ENCODE data around the gene UBP1.

GRCh38 chr3:33439546-33440327, 468 bp downstream of the UBP1 start:
- TF ChIP-seq POLR2A (IDR thresholded peaks at IDR 0.05), result peak in 1 of 2 donors; percentile 35
- peak; percentile 20 to 62 (median 58) for TF ChIP-seq CTCF (IDR thresholded peaks at IDR 0.05)

Measured in tibial nerve (tissue), 3 donors.